Trophoblast cell (in vitro differentiated cells and primary cell): Measurements from ENCODE around the gene CFP.

Experiments used
- DNase-seq, 2 donors: peaks; one replicate each; pipeline ENCODE4 v3.0.0-alpha.2; 2016
- H2AFZ ChIP-seq: 2 replicates; pipeline ENCODE4 v1.6.1; 2013; ENCODE audit warnings: low read length, moderate library complexity, mild to moderate bottlenecking; ENCODE audit not compliant: insufficient read depth, poor library complexity
- H2AK5ac ChIP-seq: 2 replicates; pipeline ENCODE4 v1.6.1; 2013; ENCODE audit warnings: mild to moderate bottlenecking, low read length
- H2BK120ac ChIP-seq: 2 replicates; pipeline ENCODE4 v1.6.1; 2013; ENCODE audit warnings: low read length, mild to moderate bottlenecking, moderate library complexity; ENCODE audit not compliant: insufficient read depth, poor library complexity
- H2BK12ac ChIP-seq: 2 replicates; pipeline ENCODE4 v1.6.1; 2013; ENCODE audit warnings: mild to moderate bottlenecking, low read length, moderate library complexity
- H2BK5ac ChIP-seq: 2 replicates; pipeline ENCODE4 v1.6.1; 2013; ENCODE audit warnings: low read length, low read depth, moderate library complexity, mild to moderate bottlenecking; ENCODE audit not compliant: poor library complexity
- H3K14ac ChIP-seq: 2 replicates; pipeline ENCODE4 v1.6.1; 2013; ENCODE audit warnings: mild to moderate bottlenecking, low read length
- H3K18ac ChIP-seq: 2 replicates; pipeline ENCODE4 v1.6.1; 2013; ENCODE audit warnings: mild to moderate bottlenecking, low read length
- H3K23ac ChIP-seq: 2 replicates; pipeline ENCODE4 v1.6.1; 2013; ENCODE audit warnings: low read length
- H3K27ac ChIP-seq: 2 replicates; pipeline ENCODE4 v1.5.1; 2013; ENCODE audit warnings: low read depth, mild to moderate bottlenecking, inconsistent platforms, low read length, moderate library complexity
- H3K27me3 ChIP-seq: 2 replicates; pipeline ENCODE4 v1.6.1; 2013; ENCODE audit warnings: inconsistent platforms, mild to moderate bottlenecking, low read length, moderate library complexity; ENCODE audit not compliant: insufficient read depth
- H3K36me3 ChIP-seq, 2 experiments: 1 replicate in 1 of 2; 2 replicates in 1 of 2; pipeline ENCODE4 v1.6.1; 2013; ENCODE audit warnings: low read length in 2 of 2, mild to moderate bottlenecking in 2 of 2, moderate library complexity in 1 of 2; ENCODE audit not compliant: insufficient read depth in 2 of 2, control insufficient read depth in 1 of 2
- H3K4ac ChIP-seq: 2 replicates; pipeline ENCODE4 v1.6.1; 2013; ENCODE audit warnings: low read depth, mild to moderate bottlenecking, low read length, moderate library complexity
- H3K4me1 ChIP-seq, 2 experiments: 1 replicate in 1 of 2; 2 replicates in 1 of 2; pipeline ENCODE4 v1.6.1; 2013; ENCODE audit warnings: low read length in 2 of 2, mild to moderate bottlenecking in 2 of 2, moderate library complexity in 1 of 2; ENCODE audit not compliant: insufficient read depth in 2 of 2, control insufficient read depth in 1 of 2
- H3K4me2 ChIP-seq: 2 replicates; pipeline ENCODE4 v1.6.1; 2013; ENCODE audit warnings: inconsistent platforms, mild to moderate bottlenecking, low read length, moderate library complexity
- H3K4me3 ChIP-seq: 2 replicates; pipeline ENCODE4 v1.5.1; 2013; ENCODE audit warnings: mild to moderate bottlenecking, low read depth, low read length, inconsistent platforms
- H3K79me1 ChIP-seq: one replicate; pipeline ENCODE4 v1.6.1; 2013; ENCODE audit warnings: low read length
- H3K79me2 ChIP-seq: 2 replicates; pipeline ENCODE4 v1.6.1; 2013; ENCODE audit warnings: low read length, mild to moderate bottlenecking; ENCODE audit not compliant: control insufficient read depth, insufficient read depth, poor library complexity
- H3K9ac ChIP-seq: 2 replicates; pipeline ENCODE4 v1.6.1; 2013; ENCODE audit warnings: mild to moderate bottlenecking, low read length
- H3K9me3 ChIP-seq: 2 replicates; pipeline ENCODE4 v1.6.1; 2013; ENCODE audit warnings: low read depth, mild to moderate bottlenecking, control low read depth, inconsistent platforms, low read length; ENCODE audit not compliant: insufficient read depth
- H4K12ac ChIP-seq: 2 replicates; pipeline ENCODE4 v1.6.1; 2013; ENCODE audit warnings: low read depth, mild to moderate bottlenecking, low read length, moderate library complexity
- H4K8ac ChIP-seq: 2 replicates; pipeline ENCODE4 v1.6.1; 2013; ENCODE audit warnings: low read depth, mild to moderate bottlenecking, low read length, moderate library complexity
- H4K91ac ChIP-seq: one replicate; pipeline ENCODE4 v1.6.1; 2013; ENCODE audit warnings: low read depth, mild to moderate bottlenecking, low read length, moderate library complexity
- WGBS: extraction: QIAGEN DNeasy Blood & Tissue Kit; methylation state at CpG from one replicate; pipeline ENCODE4 v1.1.7; 2013; ENCODE audit warnings: missing lambda C conversion rate; ENCODE audit not compliant: insufficient read length, insufficient coverage; ENCODE audit errors: extremely low coverage; 5-methylcytosine and 5-hydroxymethylcytosine counted together

The CFP gene

DNA sequence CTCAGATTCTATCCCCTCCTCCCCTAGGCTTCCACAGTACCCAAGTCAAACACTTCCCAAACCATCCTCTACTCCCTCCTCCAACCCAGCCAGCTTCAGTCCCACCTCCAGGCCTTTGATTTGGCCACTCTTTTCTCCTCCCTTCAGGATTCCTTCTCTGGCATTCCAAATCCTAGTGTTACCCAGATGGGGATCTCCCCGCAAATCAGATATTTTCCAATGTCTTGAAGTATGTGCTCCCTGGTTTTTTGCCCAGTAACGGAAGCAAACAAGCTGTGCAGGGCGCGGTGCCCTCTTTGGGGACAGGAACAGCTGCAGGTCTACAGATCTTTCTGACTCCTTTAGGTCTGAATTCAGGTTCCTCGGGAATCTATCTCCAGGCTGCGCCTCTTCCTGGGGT lies 7.9 kb downstream of the CFP start:
- WGBS = no CpG with 5 or more reads among the region's 6 CpGs
- no peak overlapping the region for H2AK5ac ChIP-seq

DNA sequence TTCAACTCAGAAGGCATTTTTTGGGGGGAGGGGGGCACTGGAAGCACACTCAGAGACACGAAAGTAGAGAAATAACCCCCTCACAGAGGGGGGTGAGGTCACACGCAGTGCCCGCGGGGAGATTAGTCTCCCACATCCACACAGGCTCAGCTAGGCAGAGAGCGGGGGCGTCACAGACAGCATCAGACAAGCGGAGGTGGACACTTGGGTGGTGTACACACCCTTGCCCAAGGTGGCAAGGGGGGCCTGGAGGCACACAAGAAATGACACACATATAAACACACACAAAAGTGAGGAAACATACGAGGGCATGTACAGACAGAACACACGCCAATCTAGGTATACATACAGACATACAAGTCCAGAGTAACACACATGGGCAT lies 9.4 kb downstream of the CFP start:
- H3K36me3 ChIP-seq = no peaks in the 10 kb centered on the region
- no peak overlapping the region for H3K27ac ChIP-seq
- no peak overlapping the region for H2AK5ac ChIP-seq
- DNase-seq = no peak
- H3K14ac ChIP-seq = no peak overlapping the region
- H3K9ac ChIP-seq = no peak overlapping the region
- H3K18ac ChIP-seq = no peak overlapping the region
- H2BK5ac ChIP-seq = no peak overlapping the region
- no peak overlapping the region for H3K4ac ChIP-seq
- H4K8ac ChIP-seq = no peak overlapping the region
- H3K4me1 ChIP-seq = peaks cover 3 to 10% of the 10 kb centered on the region in 2 experiments
- no peaks in the 10 kb centered on the region for H3K27me3 ChIP-seq
- H2AFZ ChIP-seq = no peak overlapping the region
- no peaks in the 10 kb centered on the region for H3K79me2 ChIP-seq
- H3K23ac ChIP-seq = no peak overlapping the region
- peaks cover 1% of the 10 kb centered on the region for H3K9me3 ChIP-seq
- H4K12ac ChIP-seq = no peak overlapping the region
- H3K79me1 ChIP-seq = no peaks in the 10 kb centered on the region
- no peak overlapping the region for H4K91ac ChIP-seq
- H2BK120ac ChIP-seq = no peak overlapping the region
- WGBS = no CpG with 5 or more reads among the region's 9 CpGs
- H3K4me2 ChIP-seq = no peak overlapping the region
- no peak overlapping the region for H3K4me3 ChIP-seq
- H2BK12ac ChIP-seq = no peak overlapping the region

More for the DNA sequence above, 7.9 kb downstream of the CFP start:
- Histone ChIP-seq H3K27me3 (no peaks in the 10 kb centered on the region), H3K14ac (no peak overlapping the region), H3K18ac (no peak overlapping the region), H3K4me3 (no peak overlapping the region), H3K9me3 (peaks cover 1% of the 10 kb centered on the region), H3K23ac (no peak overlapping the region), H4K91ac (no peak overlapping the region), H4K8ac (no peak overlapping the region), H3K4me1 (peaks cover 3 to 10% of the 10 kb centered on the region in 2 experiments), H3K27ac (no peak overlapping the region), H2AFZ (no peak overlapping the region), H3K36me3 (no peaks in the 10 kb centered on the region), H2BK12ac (no peak overlapping the region), H2BK120ac (no peak overlapping the region), H3K4ac (no peak overlapping the region), H4K12ac (no peak overlapping the region), H2BK5ac (no peak overlapping the region), H3K79me2 (no peaks in the 10 kb centered on the region), H3K4me2 (no peak overlapping the region), H3K79me1 (no peaks in the 10 kb centered on the region), H3K9ac (no peak overlapping the region)
- DNase-seq = no peak

DNA sequence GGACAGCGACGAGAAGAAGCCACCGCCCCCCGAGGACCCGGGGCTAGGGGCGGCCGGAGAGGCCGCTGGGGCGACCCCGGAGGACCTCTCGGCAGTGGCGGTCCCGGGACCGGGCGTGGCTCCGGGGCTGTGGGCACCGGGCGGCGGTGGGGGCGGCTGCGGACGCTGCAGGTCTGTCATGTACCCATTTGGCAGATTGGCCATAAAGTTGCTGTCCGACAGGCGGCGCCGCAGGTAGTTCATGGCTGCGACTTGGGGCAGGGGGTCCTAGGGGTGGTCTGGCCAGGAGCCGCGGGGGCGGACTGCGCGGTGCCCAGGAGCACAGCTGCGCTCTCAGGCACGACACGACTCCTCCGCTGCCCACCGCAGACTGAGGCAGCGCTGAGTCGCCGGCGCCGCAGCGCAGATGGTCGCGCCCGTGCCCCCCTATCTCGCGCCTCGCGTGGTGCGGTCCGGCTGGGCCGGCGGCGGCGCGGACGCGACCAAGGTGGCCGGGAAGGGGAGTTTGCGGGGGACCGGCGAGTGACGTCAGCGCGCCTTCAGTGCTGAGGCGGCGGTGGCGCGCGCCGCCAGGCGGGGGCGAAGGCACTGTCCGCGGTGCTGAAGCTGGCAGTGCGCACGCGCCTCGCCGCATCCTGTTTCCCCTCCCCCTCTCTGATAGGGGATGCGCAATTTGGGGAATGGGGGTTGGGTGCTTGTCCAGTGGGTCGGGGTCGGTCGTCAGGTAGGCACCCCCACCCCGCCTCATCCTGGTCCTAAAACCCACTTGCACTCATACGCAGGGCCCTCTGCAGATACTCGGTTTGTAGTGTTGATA lies 10.0 kb downstream of the CFP start, which contains the start of gene SYN1:
TSS of gene SYN1 (minus strand) at position 372 of the 817 bp plus-strand sequence. CDS start at position 243, 129 bp downstream.
- WGBS = no CpG with 5 or more reads among the region's 88 CpGs

DNA sequence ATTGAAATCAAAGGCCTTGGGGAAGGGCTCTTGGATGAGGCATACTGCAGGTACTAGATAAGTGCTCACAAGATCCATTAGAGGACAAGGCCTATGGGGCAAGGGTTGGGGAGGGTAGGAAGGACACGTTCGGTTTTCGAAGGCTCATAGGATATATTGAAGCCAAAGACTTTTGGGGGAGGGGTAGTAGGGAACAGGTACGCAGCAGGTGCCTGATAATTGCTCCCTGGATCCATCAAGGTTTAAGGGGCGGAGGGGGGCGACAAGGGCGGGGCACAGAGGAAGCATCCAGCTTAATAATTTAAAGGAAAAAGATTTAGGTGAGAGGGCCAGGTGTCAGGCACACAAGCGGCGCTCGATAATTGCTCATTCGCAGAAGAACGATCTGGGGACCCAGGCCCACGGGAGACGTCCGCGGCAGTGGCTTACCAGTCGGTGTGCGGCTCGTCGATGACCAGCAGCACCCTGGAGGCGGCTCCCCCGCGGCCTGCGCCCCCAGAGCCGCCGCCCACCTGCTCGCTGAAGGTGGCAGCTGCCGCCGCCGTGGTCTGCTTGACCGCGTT lies 10.7 kb downstream of the CFP start:
- no peaks in the 10 kb centered on the region for H3K9me3 ChIP-seq
- H3K27me3 ChIP-seq = no peaks in the 10 kb centered on the region
- H4K12ac ChIP-seq = no peak overlapping the region
- no peak overlapping the region for H3K27ac ChIP-seq
- peak overlapping the region; percentile 88 for H3K4me2 ChIP-seq
- no peak overlapping the region for H3K9ac ChIP-seq
- H3K79me1 ChIP-seq = no peaks in the 10 kb centered on the region
- H2AK5ac ChIP-seq = no peak overlapping the region
- DNase-seq = no peak
- peak overlapping the region; percentile 35 for H2AFZ ChIP-seq
- no peak overlapping the region for H4K8ac ChIP-seq
- no peak overlapping the region for H2BK12ac ChIP-seq
- H3K36me3 ChIP-seq = no peaks in the 10 kb centered on the region
- WGBS = no CpG with 5 or more reads among the region's 32 CpGs
- H2BK120ac ChIP-seq = no peak overlapping the region
- no peak overlapping the region for H3K14ac ChIP-seq
- no peak overlapping the region for H4K91ac ChIP-seq
- no peaks in the 10 kb centered on the region for H3K79me2 ChIP-seq
- no peak overlapping the region for H2BK5ac ChIP-seq
- no peak overlapping the region for H3K18ac ChIP-seq
- peaks cover 3 to 10% of the 10 kb centered on the region in 2 experiments for H3K4me1 ChIP-seq
- no peak overlapping the region for H3K4ac ChIP-seq
- no peak overlapping the region for H3K23ac ChIP-seq
- H3K4me3 ChIP-seq = no peak overlapping the region

More for the DNA sequence above, 10.0 kb downstream of the CFP start, which contains the start of gene SYN1:
- Histone ChIP-seq H3K36me3 (no peaks in the 10 kb centered on the region), H4K91ac (no peak within 1 kb of the TSS), H2BK5ac (no peak within 1 kb of the TSS), H3K14ac (no peak within 1 kb of the TSS), H3K4me1 (peaks cover 3 to 10% of the 10 kb centered on the region in 2 experiments), H3K27me3 (no peaks in the 10 kb centered on the region), H2AK5ac (no peak within 1 kb of the TSS), H2AFZ (peak within 1 kb of the TSS; percentile 35), H4K8ac (no peak within 1 kb of the TSS), H3K4me2 (peak within 1 kb of the TSS; percentile 88), H3K4me3 (peak within 1 kb of the TSS; percentile 62), H3K4ac (no peak within 1 kb of the TSS), H3K79me2 (no peaks in the 10 kb centered on the region), H3K9me3 (peaks cover 1% of the 10 kb centered on the region), H3K9ac (no peak within 1 kb of the TSS), H2BK120ac (no peak within 1 kb of the TSS), H4K12ac (no peak within 1 kb of the TSS), H3K79me1 (no peaks in the 10 kb centered on the region), H3K18ac (peak within 1 kb of the TSS; percentile 37), H3K23ac (no peak within 1 kb of the TSS), H2BK12ac (no peak within 1 kb of the TSS), H3K27ac (no peak within 1 kb of the TSS)
- DNase-seq = peak; percentile 35 to 46
